Naive thymus-derived CD4-positive, alpha-beta T cell (primary cell): ENCODE measurements around the gene POC1A. TPM values are rescaled to one million over a fixed set of nuclear protein-coding genes. Genes with fewer than 3 reads are reported as not detected.

Experiments
- ATAC-seq: fragments of 150-1000 bp; cut with Tn5 transposase; 2 replicates; pipeline ENCODE4 v1.10.0; 2021; ENCODE audit warnings: mild to moderate bottlenecking, moderate library complexity
- CTCF ChIA-PET: fragments of 350-600 bp; sonication (Branson Sonifier 250); formaldehyde crosslinking; loops from one replicate; lab custom pipeline; 2021; ENCODE audit warnings: antibody characterized with exemption; lab: Charles Lee
- POLR2A ChIA-PET: fragments of 350-600 bp; sonication (Branson Sonifier 250); formaldehyde crosslinking; loops from one replicate; lab custom pipeline; 2021; ENCODE audit warnings: antibody characterized with exemption, inconsistent platforms; lab: Charles Lee
- DNase-seq, 9 donors: peaks; one replicate each; pipeline versions ENCODE4 v3.0.0 to v3.0.0-alpha.2; 2020 to 2022; ENCODE audit warnings: mixed read lengths in 1 of 9
- H3K27ac ChIP-seq: one replicate; pipeline ENCODE4 v1.7.0; 2013; ENCODE audit warnings: mild to moderate bottlenecking, low read depth, low read length, moderate library complexity
- H3K27me3 ChIP-seq, 2 donors: one replicate each; pipeline ENCODE4 v1.7.0; 2013; ENCODE audit warnings: low read length in 2 of 2, mild to moderate bottlenecking in 2 of 2, moderate library complexity in 2 of 2; ENCODE audit not compliant: control insufficient read depth in 2 of 2, insufficient read depth in 2 of 2
- H3K36me3 ChIP-seq, 3 experiments: 1 replicate in 2 of 3; 2 replicates in 1 of 3; pipeline ENCODE4 v1.7.0; 2013; ENCODE audit warnings: low read length in 3 of 3, mild to moderate bottlenecking in 3 of 3, moderate library complexity in 1 of 3; ENCODE audit not compliant: insufficient read depth in 3 of 3, control insufficient read depth in 2 of 3
- H3K4me1 ChIP-seq, 2 donors: one replicate each; pipeline ENCODE4 v1.7.0; 2013; ENCODE audit warnings: low read length in 2 of 2, mild to moderate bottlenecking in 2 of 2, moderate library complexity in 1 of 2; ENCODE audit not compliant: control insufficient read depth in 2 of 2, insufficient read depth in 2 of 2
- H3K4me3 ChIP-seq: 2 replicates; pipeline ENCODE4 v1.7.0; 2013; ENCODE audit warnings: mild to moderate bottlenecking, low read length
- H3K9me3 ChIP-seq, 3 experiments: 1 replicate in 2 of 3; 2 replicates in 1 of 3; pipeline ENCODE4 v1.7.0; 2013; ENCODE audit warnings: low read length in 3 of 3; ENCODE audit not compliant: control insufficient read depth in 2 of 3
- H3K27ac Mint-ChIP-seq, 9 donors: one replicate each; pipeline ENCODE4 v1.8.0; 2020 to 2022; ENCODE audit warnings: mixed read lengths in 9 of 9, mild to moderate bottlenecking in 8 of 9, moderate library complexity in 5 of 9, inconsistent platforms in 2 of 9
- H3K27me3 Mint-ChIP-seq, 5 donors: one replicate each; pipeline ENCODE4 v1.8.0; 2021 to 2022; ENCODE audit warnings: mixed read lengths in 5 of 5, mild to moderate bottlenecking in 1 of 5
- H3K36me3 Mint-ChIP-seq, 5 donors: one replicate each; pipeline ENCODE4 v1.8.0; 2020 to 2022; ENCODE audit warnings: mixed read lengths in 5 of 5, mild to moderate bottlenecking in 3 of 5, inconsistent platforms in 1 of 5
- H3K4me1 Mint-ChIP-seq, 7 donors: one replicate each; pipeline ENCODE4 v1.8.0; 2020 to 2022; ENCODE audit warnings: mixed read lengths in 7 of 7, mild to moderate bottlenecking in 3 of 7, inconsistent platforms in 1 of 7
- H3K4me3 Mint-ChIP-seq, 10 donors: one replicate each; pipeline ENCODE4 v1.8.0; 2020 to 2022; ENCODE audit warnings: mild to moderate bottlenecking in 10 of 10, mixed read lengths in 10 of 10, moderate library complexity in 6 of 10, inconsistent platforms in 2 of 10
- H3K9me3 Mint-ChIP-seq, 11 donors: one replicate each; pipeline ENCODE4 v1.8.0; 2020 to 2022; ENCODE audit warnings: mixed read lengths in 11 of 11, mild to moderate bottlenecking in 4 of 11, inconsistent platforms in 1 of 11, moderate library complexity in 1 of 11
- intact Hi-C, 2 donors: fragments of 100-400 bp; cut with micrococcal nuclease; formaldehyde crosslinking; loops; one replicate each; pipeline ENCODE4 v1.15.1; 2023
- polyA plus RNA-seq, 2 donors: library from polyadenylated mRNA; unstranded; fragments of 300-500 nt; fragmentation: Illumina TruSeq; gene quantifications; one replicate each; pipeline ENCODE4 v1.2.3, GENCODE V29; 2021
- total RNA-seq, 6 experiments: library from RNA in 5 of 6; stranded (reverse) in 5 of 6; gene quantifications; 1 replicate in 5 of 6; 2 replicates in 1 of 6; pipeline ENCODE4 v1.2.3 and lab custom pipeline; 2021 to 2026

POC1A gene
- total and polyA plus RNA-seq, 7 experiments from 2014 or later: 0.58 to 19.7 (median 1.3) TPM

DNA sequence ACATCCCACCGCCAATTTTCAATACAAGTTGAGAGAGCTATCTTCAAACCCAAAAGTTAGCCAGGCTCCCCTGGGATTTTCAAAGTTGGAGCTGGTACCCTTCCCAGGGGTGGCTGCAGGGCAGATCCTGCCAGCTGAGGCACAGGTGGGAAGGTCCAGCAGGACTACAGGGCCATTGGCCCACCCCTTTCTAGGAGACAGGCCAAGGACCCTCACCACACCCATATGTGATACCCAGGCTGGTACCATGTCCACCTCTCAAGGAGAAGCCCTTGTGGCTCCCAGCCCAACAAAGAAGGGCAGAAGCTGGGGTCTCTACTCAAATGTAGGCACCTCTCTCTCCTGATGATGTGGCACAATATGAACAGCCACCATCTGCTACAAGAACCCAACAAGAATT, 8.0 kb downstream of the POC1A start:
- no peak overlapping the region for H3K4me3 ChIP-seq
- Mint-ChIP-seq H3K4me1 (peaks cover 5 to 10% (median 7%) of the 10 kb centered on the region in 7 donors), H3K9me3 (no peaks in the 10 kb centered on the region), H3K4me3 (no peak overlapping the region), H3K36me3 (peaks cover 0 to 2% (median 0%) of the 10 kb centered on the region in 5 donors), H3K27ac (no peak overlapping the region), H3K27me3 (no peaks in the 10 kb centered on the region)
- ATAC-seq: no peak
- H3K27ac ChIP-seq: no peak overlapping the region
- no peak for DNase-seq
- peaks cover 5 to 6% of the 10 kb centered on the region in 2 donors for H3K4me1 ChIP-seq
- H3K36me3 ChIP-seq: no peaks in the 10 kb centered on the region
- ChIA-PET CTCF (interaction anchor here (0.7 to 1.2 kb wide), 3 partner anchors 12 to 204 kb away, joined by 3 to 9 read pairs (median 4); no protein-coding TSS in a partner anchor), POLR2A (interaction anchor here (0.9 kb wide), 1 partner anchor 9 kb away, joined by 3 read pairs; no protein-coding TSS in a partner anchor)
- intact Hi-C loops: loop anchor here in 1 of 2 donors (10.0 kb wide), 1 partner anchor 431 kb away; no protein-coding TSS in a partner anchor
- no peaks in the 10 kb centered on the region for H3K9me3 ChIP-seq
- no peaks in the 10 kb centered on the region for H3K27me3 ChIP-seq

DNA sequence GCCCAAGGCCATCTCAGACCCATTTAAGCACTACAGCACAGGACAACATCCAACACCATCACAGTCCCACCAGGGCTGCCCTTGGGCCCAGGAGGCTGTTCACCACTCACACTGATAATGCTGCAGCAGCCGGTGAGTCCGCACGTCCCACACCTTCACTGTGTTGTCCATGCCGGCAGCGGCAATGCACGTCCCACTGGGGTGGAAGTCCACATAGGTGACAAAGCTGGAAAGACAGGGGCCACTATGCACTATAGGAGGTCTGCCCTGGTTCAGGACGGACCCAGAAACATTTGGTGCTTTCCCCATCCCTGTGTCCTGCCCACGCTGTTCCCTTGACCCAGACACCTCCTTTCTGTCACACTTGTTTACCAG, 8.5 kb downstream of the POC1A start:
- CTCF ChIA-PET: interaction anchor here (1.1 to 1.4 kb wide), 6 partner anchors 18 to 145 kb away, joined by 3 to 14 read pairs (median 4); partner anchors contain the start of gene DUSP7
- peaks cover 5 to 10% (median 7%) of the 10 kb centered on the region in 7 donors for H3K4me1 Mint-ChIP-seq
- no peak overlapping the region for H3K27ac ChIP-seq
- intact Hi-C loops: loop anchor here in 1 of 2 donors (2.0 to 10.0 kb wide), 2 partner anchors 89 to 431 kb away; partner anchors contain the start of gene DUSP7
- POLR2A ChIA-PET: no interaction called here
- H3K36me3 ChIP-seq: no peaks in the 10 kb centered on the region
- H3K9me3 ChIP-seq: no peaks in the 10 kb centered on the region
- no peaks in the 10 kb centered on the region for H3K27me3 ChIP-seq
- H3K27me3 Mint-ChIP-seq: no peaks in the 10 kb centered on the region
- ATAC-seq: no peak
- H3K36me3 Mint-ChIP-seq: peaks cover 0 to 2% (median 0%) of the 10 kb centered on the region in 5 donors
- no peak overlapping the region for H3K4me3 Mint-ChIP-seq
- H3K9me3 Mint-ChIP-seq: no peaks in the 10 kb centered on the region
- H3K27ac Mint-ChIP-seq: no peak overlapping the region
- H3K4me3 ChIP-seq: no peak overlapping the region
- peaks cover 5 to 6% of the 10 kb centered on the region in 2 donors for H3K4me1 ChIP-seq
- no peak for DNase-seq

DNA sequence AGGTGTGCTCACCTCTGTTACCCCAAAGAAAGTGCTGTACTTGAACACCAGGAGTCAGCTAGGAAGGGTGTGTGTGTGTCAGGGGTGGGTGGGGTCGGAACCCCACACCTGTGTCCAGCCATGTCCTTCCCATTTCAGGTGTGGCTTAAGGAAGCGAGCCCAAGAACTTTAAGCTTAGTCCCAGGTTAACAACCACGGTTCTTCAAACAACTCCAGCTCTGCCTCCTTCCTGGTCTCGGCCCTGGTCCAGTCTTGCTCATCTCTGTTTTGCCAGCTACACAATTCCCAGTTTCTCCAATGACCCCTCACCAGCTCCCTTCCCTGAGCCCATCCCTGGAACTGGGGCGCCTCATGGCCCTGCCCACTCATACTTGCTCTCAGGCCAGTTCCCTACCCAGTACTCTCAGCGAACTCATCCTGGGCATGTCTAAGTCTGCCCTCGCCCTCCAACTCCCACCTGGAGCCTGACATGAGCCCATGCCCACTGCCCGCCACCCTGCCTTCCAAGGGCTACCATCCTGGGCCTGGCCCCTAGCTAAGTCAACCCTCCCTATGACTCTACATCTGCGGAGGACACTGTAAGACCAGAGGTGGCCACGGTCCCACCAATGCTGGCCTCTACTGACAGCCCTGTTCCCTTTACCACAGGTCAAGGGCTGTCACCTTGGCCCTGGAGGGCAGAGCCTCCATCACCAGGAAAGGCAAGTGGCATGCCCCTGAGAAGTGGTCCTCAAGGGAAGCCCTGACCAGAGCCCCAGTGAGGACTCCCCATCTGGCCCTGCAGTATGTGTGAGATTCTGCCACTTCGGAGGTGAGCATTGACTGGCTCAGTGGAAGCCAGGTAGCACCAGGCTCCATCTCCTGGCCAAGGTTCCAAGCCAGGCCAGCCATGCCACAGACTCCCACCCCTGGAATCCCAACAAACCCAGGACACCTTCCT, 9.2 kb downstream of the POC1A start:
- Mint-ChIP-seq H3K4me1 (peaks cover 5 to 10% (median 7%) of the 10 kb centered on the region in 7 donors), H3K9me3 (no peaks in the 10 kb centered on the region), H3K27ac (peak overlapping the region in 3 of 9 donors; percentile 57 to 72 (median 59)), H3K27me3 (no peaks in the 10 kb centered on the region), H3K4me3 (no peak overlapping the region), H3K36me3 (peaks cover 0 to 2% (median 0%) of the 10 kb centered on the region in 5 donors)
- DNase-seq: no peak
- no peak for ATAC-seq
- H3K27ac ChIP-seq: no peak overlapping the region
- intact Hi-C loops: loop anchor here (1.0 to 10.0 kb wide), 10 partner anchors 22 to 430 kb away; partner anchors contain the start of genes PARP3 (in 2 of the 2) and DUSP7 (in 1 of the 2)
- ChIA-PET CTCF (interaction anchor here (0.6 to 1.4 kb wide), 15 partner anchors 10 to 724 kb away, joined by 3 to 14 read pairs (median 3); partner anchors contain the start of genes DUSP7, PARP3 and RRP9), POLR2A (interaction anchor here (0.9 to 1.1 kb wide), 2 partner anchors 144 to 149 kb away, joined by 3 to 7 read pairs; partner anchors contain the start of gene RPL29)
- H3K36me3 ChIP-seq: no peaks in the 10 kb centered on the region
- no peaks in the 10 kb centered on the region for H3K27me3 ChIP-seq
- H3K4me3 ChIP-seq: no peak overlapping the region
- H3K9me3 ChIP-seq: no peaks in the 10 kb centered on the region
- peaks cover 5 to 6% of the 10 kb centered on the region in 2 donors for H3K4me1 ChIP-seq

DNA sequence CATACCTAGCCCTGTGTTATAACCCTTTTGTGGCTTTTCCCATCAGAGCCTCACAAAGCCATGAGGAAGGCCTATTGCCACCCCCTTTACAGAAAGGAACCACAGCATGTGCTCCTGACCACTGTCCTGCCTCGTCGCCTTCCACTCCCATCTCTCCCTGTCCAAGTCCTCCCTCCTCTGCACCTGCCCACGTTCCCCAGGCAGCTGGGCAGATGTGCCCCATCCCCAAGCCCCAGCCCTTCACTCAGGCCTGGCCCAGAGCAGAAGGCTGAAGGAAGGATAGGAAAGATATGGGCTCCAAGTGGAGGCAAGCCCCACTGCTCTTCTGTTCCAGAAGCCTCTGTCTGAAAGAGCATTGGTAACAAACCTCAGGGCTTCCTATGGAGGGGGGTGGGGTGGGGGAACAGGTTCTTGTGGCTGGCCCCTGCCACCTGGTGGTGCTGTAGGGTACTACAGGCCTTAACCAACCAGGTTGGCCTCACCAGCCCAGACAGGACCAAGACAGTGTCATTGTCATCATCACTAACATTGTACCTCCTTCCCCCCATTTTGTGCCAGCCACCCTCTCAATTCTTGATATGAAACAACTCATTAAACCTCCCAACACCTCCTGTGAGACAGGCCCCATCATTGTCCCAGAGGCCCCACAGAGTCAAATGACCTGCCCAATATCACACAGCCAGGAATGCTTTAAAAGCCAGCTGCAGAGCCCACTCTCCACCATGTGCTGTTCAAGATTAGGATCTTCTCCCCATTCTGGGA, 10.0 kb downstream of the POC1A start:
- Histone ChIP-seq H3K4me3 (no peak overlapping the region), H3K36me3 (no peaks in the 10 kb centered on the region), H3K27me3 (no peaks in the 10 kb centered on the region), H3K9me3 (no peaks in the 10 kb centered on the region), H3K27ac (no peak overlapping the region), H3K4me1 (peaks cover 5 to 6% of the 10 kb centered on the region in 2 donors)
- ChIA-PET CTCF (interaction anchor here (0.6 to 2.6 kb wide), 16 partner anchors 11 to 723 kb away, joined by 3 to 33 read pairs (median 3); partner anchors contain the start of genes DUSP7, PARP3 and RRP9), POLR2A (interaction anchor here (0.6 to 1.1 kb wide), 3 partner anchors 22 to 149 kb away, joined by 3 to 7 read pairs (median 3); partner anchors contain the start of gene RPL29)
- intact Hi-C loops: loop anchor here (1.0 to 10.0 kb wide), 10 partner anchors 21 to 429 kb away; partner anchors contain the start of genes PARP3 (in 2 of the 2) and DUSP7 (in 1 of the 2)
- DNase-seq (peak; percentile 70 to 88 (median 82)), ATAC-seq (peak; percentile 98)
- Mint-ChIP-seq H3K4me3 (peak overlapping the region in 1 of 10 donors; percentile 6), H3K27me3 (no peaks in the 10 kb centered on the region), H3K9me3 (no peaks in the 10 kb centered on the region), H3K27ac (peak overlapping the region in 5 of 9 donors; percentile 38 to 80 (median 64)), H3K4me1 (peaks cover 5 to 10% (median 7%) of the 10 kb centered on the region in 7 donors), H3K36me3 (peaks cover 0 to 5% (median 0%) of the 10 kb centered on the region in 5 donors)

DNA sequence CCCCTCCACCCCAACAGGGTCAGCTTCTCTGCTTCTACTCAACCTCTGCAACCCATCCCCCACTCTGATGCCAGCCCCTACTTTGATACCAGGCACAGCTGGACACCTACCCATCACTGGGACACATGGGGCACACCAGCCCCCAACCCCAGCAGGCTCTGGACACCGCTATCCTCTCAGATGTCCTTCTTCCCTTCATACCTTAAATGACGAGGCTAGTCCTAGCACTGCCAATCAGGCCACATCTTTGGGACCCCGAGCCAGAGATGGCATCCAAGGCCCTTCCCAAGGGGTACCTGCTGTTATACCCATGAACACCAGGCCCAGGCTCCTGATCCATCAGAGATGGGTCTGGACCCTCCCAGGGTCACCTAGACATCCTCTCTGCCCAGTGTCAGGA, 10.6 kb downstream of the POC1A start:
- H3K27me3 ChIP-seq: no peaks in the 10 kb centered on the region

More for the DNA sequence above, 10.6 kb downstream of the POC1A start:
- Mint-ChIP-seq H3K4me3 (no peak overlapping the region), H3K27ac (no peak overlapping the region), H3K9me3 (no peaks in the 10 kb centered on the region), H3K4me1 (peaks cover 5 to 10% (median 7%) of the 10 kb centered on the region in 7 donors), H3K36me3 (peaks cover 0 to 6% (median 0%) of the 10 kb centered on the region in 5 donors), H3K27me3 (no peaks in the 10 kb centered on the region)
- CTCF ChIA-PET: interaction anchor here (0.9 to 2.6 kb wide), 2 partner anchors 138 to 142 kb away, joined by 4 to 33 read pairs; no protein-coding TSS in a partner anchor
- Histone ChIP-seq H3K4me1 (peaks cover 5 to 6% of the 10 kb centered on the region in 2 donors), H3K9me3 (no peaks in the 10 kb centered on the region), H3K4me3 (no peak overlapping the region), H3K27ac (no peak overlapping the region), H3K36me3 (no peaks in the 10 kb centered on the region)
- no peak for DNase-seq
- POLR2A ChIA-PET: interaction anchor here (0.6 to 1.1 kb wide), 2 partner anchors 22 to 140 kb away, joined by 3 read pairs; no protein-coding TSS in a partner anchor
- ATAC-seq: no peak
- intact Hi-C loops: loop anchor here (1.0 to 10.0 kb wide), 10 partner anchors 20 to 429 kb away; partner anchors contain the start of genes PARP3 (in 2 of the 2) and DUSP7 (in 1 of the 2)
